PC-3 (cell line): Measurements from ENCODE around the gene RASSF5.

Experiments used
- EZH2 ChIP-seq: fragments of 300-600 bp; sonication (generic); IDR thresholded peaks from one replicate; pipeline ENCODE4 v1.6.1; 2017; ENCODE audit warnings: antibody characterized with exemption, mild to moderate bottlenecking, low read length; ENCODE audit not compliant: unreplicated experiment
- EZH2phosphoT487 ChIP-seq: fragments of 300-600 bp; sonication (generic); IDR thresholded peaks from 2 replicates; pipeline ENCODE4 v1.6.1; 2018; ENCODE audit warnings: mild to moderate bottlenecking, antibody characterized with exemption, low read length, borderline replicate concordance
- TF ChIP-seq, protein P1 (sequence below): fragments of 300-600 bp; sonication (generic); conservative IDR thresholded peaks from 2 replicates; pipeline ENCODE4 v1.5.1; 2017; ENCODE audit warnings: antibody characterized with exemption, low read depth, mild to moderate bottlenecking, low read length

DNA sequence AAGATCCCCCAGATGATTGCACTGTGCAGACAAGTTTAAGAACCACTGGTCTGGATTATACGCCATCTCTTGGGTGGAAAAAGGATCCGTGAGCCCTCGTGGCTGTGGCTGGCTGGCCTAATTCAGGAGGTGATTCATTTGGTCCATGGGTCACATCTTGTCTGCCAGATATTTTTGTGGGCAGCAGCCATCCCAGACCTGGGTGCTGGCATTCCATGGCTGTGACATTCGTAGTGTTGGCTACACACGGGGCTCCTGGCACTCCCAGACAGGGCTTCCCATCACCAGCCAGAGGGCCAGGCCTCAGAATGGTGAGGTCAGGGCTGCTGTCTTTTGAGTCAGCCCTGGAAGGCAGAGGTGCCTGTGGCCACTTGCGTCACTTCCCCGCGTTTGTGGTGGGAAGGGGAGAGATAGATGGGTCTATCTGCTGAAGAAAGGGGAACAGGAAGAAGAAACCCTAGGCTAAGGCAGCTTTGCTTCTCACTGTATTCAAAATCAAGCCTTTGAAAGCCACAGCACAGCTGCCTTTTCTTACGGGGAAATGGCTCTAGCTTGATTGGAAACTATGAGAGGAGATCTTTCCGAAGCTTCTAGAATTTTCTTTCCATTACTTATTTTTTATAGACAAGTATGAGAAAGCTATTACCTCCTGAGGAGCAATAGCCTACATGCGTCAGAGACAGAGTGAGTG lies 72.6 kb downstream of the RASSF5 start:
- TF ChIP-seq, protein P1, sequence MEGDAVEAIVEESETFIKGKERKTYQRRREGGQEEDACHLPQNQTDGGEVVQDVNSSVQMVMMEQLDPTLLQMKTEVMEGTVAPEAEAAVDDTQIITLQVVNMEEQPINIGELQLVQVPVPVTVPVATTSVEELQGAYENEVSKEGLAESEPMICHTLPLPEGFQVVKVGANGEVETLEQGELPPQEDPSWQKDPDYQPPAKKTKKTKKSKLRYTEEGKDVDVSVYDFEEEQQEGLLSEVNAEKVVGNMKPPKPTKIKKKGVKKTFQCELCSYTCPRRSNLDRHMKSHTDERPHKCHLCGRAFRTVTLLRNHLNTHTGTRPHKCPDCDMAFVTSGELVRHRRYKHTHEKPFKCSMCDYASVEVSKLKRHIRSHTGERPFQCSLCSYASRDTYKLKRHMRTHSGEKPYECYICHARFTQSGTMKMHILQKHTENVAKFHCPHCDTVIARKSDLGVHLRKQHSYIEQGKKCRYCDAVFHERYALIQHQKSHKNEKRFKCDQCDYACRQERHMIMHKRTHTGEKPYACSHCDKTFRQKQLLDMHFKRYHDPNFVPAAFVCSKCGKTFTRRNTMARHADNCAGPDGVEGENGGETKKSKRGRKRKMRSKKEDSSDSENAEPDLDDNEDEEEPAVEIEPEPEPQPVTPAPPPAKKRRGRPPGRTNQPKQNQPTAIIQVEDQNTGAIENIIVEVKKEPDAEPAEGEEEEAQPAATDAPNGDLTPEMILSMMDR: no peak
- no peak for TF ChIP-seq EZH2phosphoT487
- no peak for TF ChIP-seq EZH2
